SU-DHL-6 (cell line): ENCODE data around the gene PRCC.

Source experiments
- H2AFZ ChIP-seq: fragments of 200-600 bp; sonication (generic); 2 replicates; pipeline ENCODE4 v1.6.1; 2014; ENCODE audit warnings: low read depth, mild to moderate bottlenecking, moderate library complexity, mixed read lengths, antibody characterized with exemption, low read length; ENCODE audit not compliant: severe bottlenecking
- H3F3A ChIP-seq: fragments of 200-600 bp; shearing (Covaris generic); 2 replicates; pipeline ENCODE4 v1.6.0; 2016; ENCODE audit warnings: antibody characterized with exemption, mild to moderate bottlenecking; ENCODE audit not compliant: insufficient read depth
- H3K27ac ChIP-seq: fragments of 200-600 bp; sonication (generic); 2 replicates; pipeline ENCODE4 v1.5.1; 2016; ENCODE audit warnings: low read depth, mild to moderate bottlenecking, low read length, moderate library complexity, mixed read lengths
- H3K27me3 ChIP-seq: fragments of 200-600 bp; sonication (generic), shearing (Covaris generic); 2 replicates; pipeline ENCODE4 v1.6.0; 2014; ENCODE audit warnings: mild to moderate bottlenecking, low read length
- H3K36me3 ChIP-seq: fragments of 200-600 bp; sonication (generic); 2 replicates; pipeline ENCODE4 v1.6.1; 2014; ENCODE audit warnings: mild to moderate bottlenecking, low read length, mixed read lengths
- H3K4me2 ChIP-seq: fragments of 300-600, 200-600 bp; shearing (Covaris generic), sonication (generic); 2 replicates; pipeline ENCODE4 v1.6.0; 2014; ENCODE audit warnings: low read length, low read depth, mild to moderate bottlenecking; ENCODE audit not compliant: poor library complexity, severe bottlenecking
- H3K4me3 ChIP-seq: fragments of 200-600 bp; sonication (generic); 2 replicates; pipeline ENCODE4 v1.5.1; 2014; ENCODE audit warnings: antibody characterized with exemption, low read length, mild to moderate bottlenecking, mixed read lengths; ENCODE audit not compliant: insufficient read depth, poor library complexity, severe bottlenecking
- H3K79me2 ChIP-seq: fragments of 200-600 bp; sonication (generic); 2 replicates; pipeline ENCODE4 v1.6.1; 2014; ENCODE audit warnings: mild to moderate bottlenecking, low read length, moderate library complexity; ENCODE audit not compliant: insufficient read depth
- H3K9ac ChIP-seq: fragments of 200-600 bp; sonication (generic); 2 replicates; pipeline ENCODE4 v1.7.0; 2014; ENCODE audit warnings: mild to moderate bottlenecking, low read length
- H3K9me2 ChIP-seq: fragments of 200-600 bp; sonication (generic); replicated peaks from 2 replicates; pipeline ENCODE4 v1.6.1; 2014; ENCODE audit warnings: low read length; ENCODE audit not compliant: insufficient read depth
- H3K9me3 ChIP-seq: fragments of 200-600 bp; sonication (generic); 2 replicates; pipeline ENCODE4 v1.6.1; 2014; ENCODE audit warnings: low read length, mixed read lengths; ENCODE audit not compliant: insufficient read depth
- H4K20me1 ChIP-seq: fragments of 200-600 bp; sonication (generic); 2 replicates; pipeline ENCODE4 v1.6.1; 2014; ENCODE audit warnings: low read depth, mild to moderate bottlenecking, antibody characterized with exemption, low read length, moderate library complexity, mixed read lengths
- CTCF ChIP-seq: fragments of 200-600 bp; sonication (generic); IDR thresholded peaks from one replicate; pipeline ENCODE4 v1.5.1; 2017; ENCODE audit warnings: antibody characterized with exemption, mild to moderate bottlenecking, low read length, moderate library complexity; ENCODE audit not compliant: insufficient read depth, poor library complexity, severe bottlenecking
- EZH2phosphoT487 ChIP-seq: fragments of 200-600 bp; sonication (generic), shearing (Covaris generic); conservative IDR thresholded peaks from 2 replicates; pipeline ENCODE4 v1.6.1; 2018; ENCODE audit warnings: mild to moderate bottlenecking, antibody characterized with exemption, low read length, moderate library complexity, mixed read lengths

Gene PRCC

GRCh38 chr1:156766298-156767100, 836 bp upstream of the PRCC start:
- H3F3A ChIP-seq: no peaks in the 10 kb centered on the region
- peaks cover 41% of the 10 kb centered on the region for H3K79me2 ChIP-seq
- no peaks in the 10 kb centered on the region for H3K36me3 ChIP-seq
- no peaks in the 10 kb centered on the region for H3K9me2 ChIP-seq
- H2AFZ ChIP-seq: peak overlapping the region; percentile 54
- H3K9ac ChIP-seq: peak overlapping the region; percentile 71
- peak overlapping the region; percentile 80 for H3K4me3 ChIP-seq
- H3K27me3 ChIP-seq: no peaks in the 10 kb centered on the region
- TF ChIP-seq EZH2phosphoT487: no peak
- TF ChIP-seq CTCF: no peak
- no peaks in the 10 kb centered on the region for H4K20me1 ChIP-seq
- peak overlapping the region; percentile 68 for H3K4me2 ChIP-seq
- peak overlapping the region; percentile 42 for H3K27ac ChIP-seq
- H3K9me3 ChIP-seq: no peaks in the 10 kb centered on the region

- Histone ChIP-seq H3K79me2 (peaks cover 55% of the 10 kb centered on the region), H3K4me3 (peak overlapping the region; percentile 90), H2AFZ (no peak overlapping the region), H3K27ac (peak overlapping the region; percentile 79), H3K36me3 (peaks cover 6% of the 10 kb centered on the region; the same call in 1 of the 2 replicates), H3K9me2 (no peaks in the 10 kb centered on the region), H3K4me2 (peak overlapping the region; percentile 83), H3K9me3 (no peaks in the 10 kb centered on the region), H3K9ac (peak overlapping the region; percentile 93), H3K27me3 (no peaks in the 10 kb centered on the region), H3F3A (no peaks in the 10 kb centered on the region), H4K20me1 (no peaks in the 10 kb centered on the region)
- TF ChIP-seq EZH2phosphoT487 (no peak), CTCF (no peak)
Measured at GRCh38 chr1:156767879-156768604, 707 bp downstream of the PRCC start.

GRCh38 chr1:156768610-156769295, 1.4 kb downstream of the PRCC start:
- Histone ChIP-seq H3K4me2 (peak overlapping the region; percentile 83), H3K79me2 (peaks cover 62% of the 10 kb centered on the region), H3K36me3 (peaks cover 6% of the 10 kb centered on the region; the same call in 1 of the 2 replicates), H3K4me3 (peak overlapping the region; percentile 90), H3K27ac (peak overlapping the region; percentile 79), H2AFZ (no peak overlapping the region), H3K9ac (peak overlapping the region; percentile 93), H3K27me3 (no peaks in the 10 kb centered on the region), H3K9me3 (no peaks in the 10 kb centered on the region), H3F3A (no peaks in the 10 kb centered on the region), H4K20me1 (peaks cover 4% of the 10 kb centered on the region; the same call in 1 of the 2 replicates), H3K9me2 (no peaks in the 10 kb centered on the region)
- TF ChIP-seq CTCF: no peak
- no peak for TF ChIP-seq EZH2phosphoT487
